ENCODE measurements around the gene NTRK3. TPM values are rescaled to one million over a fixed set of nuclear protein-coding genes. Genes with fewer than 3 reads are reported as not detected.

The NTRK3 gene
- total and polyA plus RNA-seq, 5 experiments from 2014 or later = not detected

DNA sequence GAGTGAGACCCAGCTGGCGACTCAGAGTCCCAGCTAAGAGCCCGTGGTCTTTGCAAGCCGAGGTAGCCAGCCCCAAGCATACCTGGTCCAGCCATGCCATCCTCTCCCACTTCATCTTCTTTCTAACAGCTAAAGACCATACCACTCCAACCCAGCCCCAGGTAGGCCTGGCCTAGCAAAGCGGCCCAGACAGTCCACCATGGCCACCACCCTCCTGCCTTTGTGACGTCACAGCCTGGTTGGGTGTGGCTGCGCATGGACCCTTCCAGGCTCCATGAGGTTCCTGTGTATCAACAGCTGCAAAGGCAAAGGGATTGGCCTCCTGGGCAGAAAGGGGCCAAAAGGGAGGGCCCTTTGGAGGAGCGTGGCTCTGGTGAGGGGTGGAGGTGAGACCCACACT lies 4.1 kb downstream of the NTRK3 start:
- Mint-ChIP-seq H3K4me3 (no peak overlapping the region), H3K27ac (no peak overlapping the region), H3K4me1 (peaks cover 8 to 21% (median 16%) of the 10 kb centered on the region in 4 donors), H3K9me3 (no peaks in the 10 kb centered on the region), H3K27me3 (peaks cover 11 to 60% (median 41%) of the 10 kb centered on the region in 5 donors), H3K36me3 (no peaks in the 10 kb centered on the region)
- POLR2A ChIA-PET = no interaction called here
- ATAC-seq = no peak
- DNase-seq = no peak

- peaks cover 4 to 21% (median 14%) of the 10 kb centered on the region in 4 donors for H3K4me1 Mint-ChIP-seq
- POLR2A ChIA-PET = no interaction called here
- H3K4me3 Mint-ChIP-seq = no peak overlapping the region
- H3K36me3 Mint-ChIP-seq = no peaks in the 10 kb centered on the region
- H3K9me3 Mint-ChIP-seq = no peaks in the 10 kb centered on the region
- peak overlapping the region in 1 of 10 donors; percentile 25 for H3K27ac Mint-ChIP-seq
- peaks cover 7 to 59% (median 45%) of the 10 kb centered on the region in 5 donors for H3K27me3 Mint-ChIP-seq
- ATAC-seq (no peak), DNase-seq (no peak)
Observed at GRCh38 chr15:88250826-88251225, 5.7 kb downstream of the NTRK3 start.

- H3K4me1 Mint-ChIP-seq = peaks cover 2 to 11% (median 5%) of the 10 kb centered on the region in 4 donors
- POLR2A ChIA-PET = no interaction called here
- DNase-seq (no peak), ATAC-seq (no peak)
- no peak overlapping the region for H3K4me3 Mint-ChIP-seq
- H3K9me3 Mint-ChIP-seq = no peaks in the 10 kb centered on the region
- H3K27ac Mint-ChIP-seq = no peak overlapping the region
- H3K36me3 Mint-ChIP-seq = no peaks in the 10 kb centered on the region
- H3K27me3 Mint-ChIP-seq = peaks cover 4 to 43% (median 38%) of the 10 kb centered on the region in 5 donors
Observed at GRCh38 chr15:88249220-88249619, 7.3 kb downstream of the NTRK3 start.

DNA sequence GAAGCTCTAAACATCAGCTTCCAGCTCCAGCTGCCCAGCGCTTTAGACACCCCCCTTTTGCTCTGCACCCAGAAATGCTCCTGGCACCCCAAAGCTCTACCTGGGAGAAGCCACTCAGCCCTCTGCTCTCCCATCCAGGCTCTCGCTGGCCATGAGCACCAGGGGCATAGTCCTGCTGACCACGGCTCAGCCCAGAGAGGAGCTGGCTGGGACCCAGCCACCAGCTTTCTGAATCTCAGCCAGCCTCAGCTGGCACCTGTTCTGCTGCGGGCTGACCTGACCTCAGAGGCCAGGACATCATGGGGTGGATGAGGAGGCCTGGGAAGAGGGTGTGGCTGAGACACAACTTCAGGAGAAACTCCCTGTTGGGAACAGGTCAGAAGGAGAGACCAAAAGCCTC lies 8.6 kb downstream of the NTRK3 start:
- peaks cover 3 to 37% (median 29%) of the 10 kb centered on the region in 5 donors for H3K27me3 Mint-ChIP-seq
- no peaks in the 10 kb centered on the region for H3K36me3 Mint-ChIP-seq
- POLR2A ChIA-PET = no interaction called here
- no peaks in the 10 kb centered on the region for H3K9me3 Mint-ChIP-seq
- H3K4me1 Mint-ChIP-seq = peaks cover 2 to 11% (median 5%) of the 10 kb centered on the region in 4 donors
- ATAC-seq (no peak), DNase-seq (no peak)
- H3K4me3 Mint-ChIP-seq = no peak overlapping the region
- no peak overlapping the region for H3K27ac Mint-ChIP-seq

- Mint-ChIP-seq H3K27ac (peak overlapping the region in 1 of 10 donors; percentile 22), H3K4me3 (peak overlapping the region in 3 of 10 donors; percentile 6 to 39 (median 29)), H3K4me1 (peaks cover 2 to 11% (median 5%) of the 10 kb centered on the region in 4 donors), H3K9me3 (no peaks in the 10 kb centered on the region), H3K27me3 (peaks cover 3 to 36% (median 19%) of the 10 kb centered on the region in 5 donors), H3K36me3 (no peaks in the 10 kb centered on the region)
- DNase-seq = peak; percentile 40 to 79 (median 68)
- POLR2A ChIA-PET = no interaction called here
- peak; percentile 81 to 91 for ATAC-seq
Observed at GRCh38 chr15:88246666-88247446, 9.7 kb downstream of the NTRK3 start.

DNA sequence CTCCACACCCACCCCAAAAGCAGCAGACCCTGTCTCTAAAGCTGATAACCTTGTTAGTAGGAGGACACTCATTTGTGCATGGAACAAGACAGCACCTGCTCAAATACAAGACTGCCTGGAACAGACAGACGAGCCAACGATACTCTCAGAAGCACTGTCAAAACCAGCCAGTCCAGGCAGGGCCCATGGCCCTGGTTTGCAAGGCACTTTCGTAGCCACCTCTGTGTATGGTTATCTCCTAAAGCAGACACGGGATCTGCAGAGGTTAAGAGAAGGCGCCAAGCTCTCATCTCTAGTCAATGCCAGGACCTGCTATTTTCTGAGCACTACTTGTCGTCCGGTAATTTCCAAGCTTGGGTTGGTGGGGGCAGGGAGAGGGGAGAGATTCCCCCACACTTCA lies 10.5 kb downstream of the NTRK3 start:
- H3K4me3 Mint-ChIP-seq = no peak overlapping the region

GRCh38 chr15:88243895-88244787 lies 12.4 kb downstream of the NTRK3 start:
- Mint-ChIP-seq H3K9me3 (no peaks in the 10 kb centered on the region), H3K4me3 (no peak overlapping the region), H3K36me3 (no peaks in the 10 kb centered on the region), H3K27me3 (peaks cover 3 to 41% (median 20%) of the 10 kb centered on the region in 5 donors), H3K4me1 (peaks cover 2 to 11% (median 5%) of the 10 kb centered on the region in 4 donors), H3K27ac (no peak overlapping the region)
- peak in 3 of 10 donors; percentile 13 to 20 (median 17) for DNase-seq
- POLR2A ChIA-PET = no interaction called here
- no peak for ATAC-seq

More for the DNA sequence above, 10.5 kb downstream of the NTRK3 start:
- H3K27me3 Mint-ChIP-seq = peaks cover 3 to 38% (median 20%) of the 10 kb centered on the region in 5 donors
- no peak overlapping the region for H3K27ac Mint-ChIP-seq
- POLR2A ChIA-PET = no interaction called here
- H3K9me3 Mint-ChIP-seq = no peaks in the 10 kb centered on the region
- no peaks in the 10 kb centered on the region for H3K36me3 Mint-ChIP-seq
- peaks cover 2 to 11% (median 5%) of the 10 kb centered on the region in 4 donors for H3K4me1 Mint-ChIP-seq
- ATAC-seq (no peak), DNase-seq (no peak)

- no peak for DNase-seq
- H3K27me3 Mint-ChIP-seq = peaks cover 3 to 45% (median 20%) of the 10 kb centered on the region in 5 donors
- no peak for ATAC-seq
- no peaks in the 10 kb centered on the region for H3K9me3 Mint-ChIP-seq
- H3K4me3 Mint-ChIP-seq = no peak overlapping the region
- H3K36me3 Mint-ChIP-seq = no peaks in the 10 kb centered on the region
- peaks cover 2 to 11% (median 5%) of the 10 kb centered on the region in 4 donors for H3K4me1 Mint-ChIP-seq
- POLR2A ChIA-PET = no interaction called here
- no peak overlapping the region for H3K27ac Mint-ChIP-seq
Observed at GRCh38 chr15:88242586-88243555, 13.7 kb downstream of the NTRK3 start.

DNA sequence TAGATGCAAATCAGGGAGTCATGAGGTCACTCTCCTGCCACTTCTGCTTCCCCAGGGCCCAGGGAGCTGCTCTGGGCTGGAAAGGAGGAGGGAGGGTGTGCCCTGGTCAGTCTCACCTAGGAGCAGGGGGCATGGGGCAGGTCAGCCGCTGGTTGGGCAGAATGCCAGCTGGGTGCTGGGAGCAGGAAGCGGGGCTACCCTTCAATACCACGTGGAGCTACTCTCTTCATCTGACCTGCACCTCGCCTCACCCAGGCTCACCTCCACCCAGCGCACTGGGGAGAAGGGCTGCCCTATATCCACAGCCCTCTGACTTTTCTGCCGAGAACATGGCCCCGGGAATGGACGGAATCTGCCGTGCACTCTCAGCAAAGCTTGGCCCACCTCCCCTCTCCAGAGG lies 15.1 kb downstream of the NTRK3 start:
- H3K27me3 Mint-ChIP-seq = peaks cover 3 to 37% (median 14%) of the 10 kb centered on the region in 5 donors
- no peak overlapping the region for H3K27ac Mint-ChIP-seq
- H3K4me3 Mint-ChIP-seq = no peak overlapping the region
- H3K36me3 Mint-ChIP-seq = no peaks in the 10 kb centered on the region
- DNase-seq = peak in 1 of 10 donors; percentile 40
- ATAC-seq = no peak
- H3K9me3 Mint-ChIP-seq = no peaks in the 10 kb centered on the region
- POLR2A ChIA-PET = no interaction called here
- peaks cover 0 to 3% (median under 1%) of the 10 kb centered on the region in 4 donors for H3K4me1 Mint-ChIP-seq

- ATAC-seq = no peak
- no peaks in the 10 kb centered on the region for H3K4me1 Mint-ChIP-seq
- H3K27ac Mint-ChIP-seq = peak overlapping the region in 1 of 10 donors; percentile 60
- no peaks in the 10 kb centered on the region for H3K9me3 Mint-ChIP-seq
- POLR2A ChIA-PET = no interaction called here
- peaks cover 3 to 35% (median 13%) of the 10 kb centered on the region in 5 donors for H3K27me3 Mint-ChIP-seq
- no peaks in the 10 kb centered on the region for H3K36me3 Mint-ChIP-seq
- DNase-seq = peak in 1 of 10 donors; percentile 0
- H3K4me3 Mint-ChIP-seq = no peak overlapping the region
Observed at GRCh38 chr15:88241060-88241459, 15.5 kb downstream of the NTRK3 start.

DNA sequence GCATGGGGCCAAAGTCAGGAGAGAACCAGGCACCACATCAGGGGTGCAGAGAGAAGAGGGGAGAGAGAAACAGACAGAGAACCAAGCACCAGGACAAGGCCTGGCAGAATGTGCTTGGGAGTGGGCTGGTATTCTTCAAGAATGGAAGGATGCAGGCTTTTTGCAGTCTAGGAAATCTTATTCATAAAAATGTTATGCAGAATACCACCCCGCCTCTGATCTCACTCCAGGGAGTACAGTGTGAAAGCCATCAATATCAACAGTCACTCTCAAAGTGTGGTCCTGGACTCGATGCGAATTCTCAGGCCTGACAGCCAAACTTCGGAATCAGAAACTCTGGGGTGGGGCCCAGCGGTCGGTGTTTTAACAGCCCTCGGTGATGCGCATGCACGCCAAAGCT lies 16.9 kb downstream of the NTRK3 start:
- Mint-ChIP-seq H3K27me3 (peaks cover 4 to 31% (median 17%) of the 10 kb centered on the region in 5 donors), H3K4me1 (no peaks in the 10 kb centered on the region), H3K36me3 (no peaks in the 10 kb centered on the region), H3K27ac (no peak overlapping the region), H3K9me3 (no peaks in the 10 kb centered on the region), H3K4me3 (no peak overlapping the region)
- ATAC-seq (no peak), DNase-seq (no peak)
- POLR2A ChIA-PET = no interaction called here
